ACC112 (cell line): ENCODE results near the gene RFTN1.

Experiments
- H2AFZ ChIP-seq: fragments of 200-600 bp; sonication (generic); one replicate; pipeline ENCODE4 v1.6.0; 2017; ENCODE audit warnings: antibody characterized with exemption, low read length; ENCODE audit not compliant: unreplicated experiment
- H3K27ac ChIP-seq: fragments of 200-600 bp; sonication (generic); 2 replicates; pipeline ENCODE4 v1.5.1; 2014; ENCODE audit warnings: low read depth, mild to moderate bottlenecking, antibody characterized with exemption, low read length, moderate library complexity
- H3K27me3 ChIP-seq: fragments of 200-600 bp; sonication (generic); 2 replicates; pipeline ENCODE4 v1.6.1; 2014; ENCODE audit warnings: mild to moderate bottlenecking, antibody characterized with exemption, low read length, moderate library complexity, mixed read lengths; ENCODE audit not compliant: insufficient read depth
- H3K36me3 ChIP-seq: fragments of 200-600 bp; sonication (generic); 2 replicates; pipeline ENCODE4 v1.6.1; 2016; ENCODE audit warnings: mild to moderate bottlenecking, antibody characterized with exemption, low read length, moderate library complexity, mixed read lengths; ENCODE audit not compliant: insufficient read depth
- H3K4me1 ChIP-seq: fragments of 200-600 bp; sonication (generic); one replicate; pipeline ENCODE4 v1.6.1; 2016; ENCODE audit warnings: low read length, mixed read lengths; ENCODE audit not compliant: insufficient read depth, unreplicated experiment, control insufficient read depth
- H3K4me3 ChIP-seq: fragments of 200-600 bp; sonication (generic); 2 replicates; pipeline ENCODE4 v1.5.1; 2014; ENCODE audit warnings: mild to moderate bottlenecking, low read depth, low read length
- H3K79me2 ChIP-seq: fragments of 200-600 bp; sonication (generic); one replicate; pipeline ENCODE4 v1.6.0; 2016; ENCODE audit warnings: low read length; ENCODE audit not compliant: control insufficient read depth, unreplicated experiment, insufficient read depth

The RFTN1 gene

GRCh38 chr3:16378920-16379319, 134.6 kb downstream of the RFTN1 start:
- Histone ChIP-seq H3K27ac (no peak overlapping the region), H2AFZ (no peak overlapping the region), H3K4me3 (no peak overlapping the region), H3K27me3 (no peaks in the 10 kb centered on the region), H3K4me1 (peaks cover 4% of the 10 kb centered on the region), H3K79me2 (no peaks in the 10 kb centered on the region), H3K36me3 (peaks cover 18% of the 10 kb centered on the region)

GRCh38 chr3:16378415-16378814, 135.1 kb downstream of the RFTN1 start:
- no peaks in the 10 kb centered on the region for H3K27me3 ChIP-seq
- peaks cover 18% of the 10 kb centered on the region for H3K36me3 ChIP-seq
- no peak overlapping the region for H2AFZ ChIP-seq
- peaks cover 4% of the 10 kb centered on the region for H3K4me1 ChIP-seq
- no peak overlapping the region for H3K27ac ChIP-seq
- H3K4me3 ChIP-seq = no peak overlapping the region
- H3K79me2 ChIP-seq = no peaks in the 10 kb centered on the region

DNA sequence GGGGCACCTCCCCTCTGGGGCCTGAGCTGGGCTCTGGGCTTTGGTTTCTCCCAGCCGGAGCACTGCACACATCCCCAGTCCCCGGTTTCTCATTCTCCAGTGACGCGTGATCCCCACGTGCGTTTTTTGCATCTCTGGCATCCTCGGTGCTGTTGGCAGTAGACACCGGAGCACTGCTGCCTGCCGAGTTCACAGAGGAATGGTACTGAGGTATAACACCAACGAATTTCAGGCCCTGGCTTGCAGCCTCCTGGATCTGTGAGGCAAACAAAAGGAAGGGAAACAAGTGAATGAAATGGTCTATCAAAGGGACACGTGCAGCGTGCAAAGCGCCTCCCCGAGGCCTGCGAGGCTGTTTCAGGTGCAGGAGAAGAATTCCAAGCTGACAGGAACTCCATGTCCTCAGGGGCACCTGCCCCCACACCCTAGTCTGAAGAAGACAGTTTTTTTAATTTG, 135.6 kb downstream of the RFTN1 start:
- Histone ChIP-seq H3K36me3 (peaks cover 18% of the 10 kb centered on the region), H3K27ac (no peak overlapping the region), H2AFZ (no peak overlapping the region), H3K4me3 (no peak overlapping the region), H3K4me1 (peaks cover 4% of the 10 kb centered on the region), H3K79me2 (no peaks in the 10 kb centered on the region), H3K27me3 (no peaks in the 10 kb centered on the region)

DNA sequence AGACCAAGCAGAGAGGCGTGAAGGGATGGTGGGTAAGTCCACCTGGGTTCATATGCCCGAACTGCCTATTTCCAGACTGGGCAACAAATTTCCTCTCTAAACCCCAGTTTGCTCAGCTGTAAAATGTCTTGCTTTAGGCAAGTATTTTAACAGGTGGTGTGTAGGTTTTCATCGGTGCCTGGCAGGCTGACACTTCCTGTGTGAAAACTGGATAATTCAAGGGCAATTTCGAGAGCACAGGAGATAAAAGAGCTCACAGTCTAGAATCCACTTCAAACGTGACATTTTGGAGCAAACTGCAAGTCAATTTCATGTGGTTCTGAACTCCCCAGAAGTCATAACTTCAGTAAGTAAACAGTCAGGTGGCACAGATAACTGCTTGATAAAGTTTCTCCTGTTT, 136.3 kb downstream of the RFTN1 start:
- Histone ChIP-seq H3K79me2 (no peaks in the 10 kb centered on the region), H3K27me3 (no peaks in the 10 kb centered on the region), H3K27ac (no peak overlapping the region), H3K4me3 (no peak overlapping the region), H3K4me1 (peaks cover 4% of the 10 kb centered on the region), H2AFZ (no peak overlapping the region), H3K36me3 (peaks cover 18% of the 10 kb centered on the region)

DNA sequence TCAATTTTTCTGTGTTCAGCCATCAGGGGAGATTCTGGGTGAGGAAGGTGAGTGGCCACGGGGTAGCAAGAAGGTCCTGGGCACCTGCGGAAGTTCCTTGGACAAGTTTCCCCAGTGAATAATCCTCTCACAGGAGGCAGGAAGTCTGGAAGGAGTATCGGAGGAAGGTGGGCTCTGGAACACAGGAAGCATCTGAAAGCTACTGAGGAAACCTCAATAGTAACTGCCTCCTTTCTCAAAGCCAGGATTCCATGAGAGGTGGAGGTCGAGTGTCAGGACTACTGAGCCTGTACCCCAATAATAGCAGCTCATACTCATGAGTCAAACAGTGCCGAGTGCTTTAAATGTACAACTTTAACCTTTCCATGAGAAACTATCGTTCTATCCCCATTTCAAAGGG, 137.6 kb downstream of the RFTN1 start:
- no peak overlapping the region for H2AFZ ChIP-seq
- no peak overlapping the region for H3K4me3 ChIP-seq
- peaks cover 4% of the 10 kb centered on the region for H3K4me1 ChIP-seq
- H3K36me3 ChIP-seq = peaks cover 18% of the 10 kb centered on the region
- no peaks in the 10 kb centered on the region for H3K27me3 ChIP-seq
- H3K27ac ChIP-seq = no peak overlapping the region
- H3K79me2 ChIP-seq = no peaks in the 10 kb centered on the region

- H3K79me2 ChIP-seq = no peaks in the 10 kb centered on the region
- no peak overlapping the region for H2AFZ ChIP-seq
- peaks cover 4% of the 10 kb centered on the region for H3K4me1 ChIP-seq
- no peak overlapping the region for H3K27ac ChIP-seq
- peaks cover 22% of the 10 kb centered on the region for H3K36me3 ChIP-seq
- H3K27me3 ChIP-seq = no peaks in the 10 kb centered on the region
- no peak overlapping the region for H3K4me3 ChIP-seq
Observed at GRCh38 chr3:16374935-16375245, 138.6 kb downstream of the RFTN1 start.

- no peak overlapping the region for H3K4me3 ChIP-seq
- no peak overlapping the region for H3K27ac ChIP-seq
- H3K27me3 ChIP-seq = no peaks in the 10 kb centered on the region
- no peak overlapping the region for H2AFZ ChIP-seq
- H3K36me3 ChIP-seq = peaks cover 28% of the 10 kb centered on the region
- H3K4me1 ChIP-seq = peaks cover 3% of the 10 kb centered on the region
- H3K79me2 ChIP-seq = no peaks in the 10 kb centered on the region
Observed at GRCh38 chr3:16374047-16374934, 139.2 kb downstream of the RFTN1 start.

DNA sequence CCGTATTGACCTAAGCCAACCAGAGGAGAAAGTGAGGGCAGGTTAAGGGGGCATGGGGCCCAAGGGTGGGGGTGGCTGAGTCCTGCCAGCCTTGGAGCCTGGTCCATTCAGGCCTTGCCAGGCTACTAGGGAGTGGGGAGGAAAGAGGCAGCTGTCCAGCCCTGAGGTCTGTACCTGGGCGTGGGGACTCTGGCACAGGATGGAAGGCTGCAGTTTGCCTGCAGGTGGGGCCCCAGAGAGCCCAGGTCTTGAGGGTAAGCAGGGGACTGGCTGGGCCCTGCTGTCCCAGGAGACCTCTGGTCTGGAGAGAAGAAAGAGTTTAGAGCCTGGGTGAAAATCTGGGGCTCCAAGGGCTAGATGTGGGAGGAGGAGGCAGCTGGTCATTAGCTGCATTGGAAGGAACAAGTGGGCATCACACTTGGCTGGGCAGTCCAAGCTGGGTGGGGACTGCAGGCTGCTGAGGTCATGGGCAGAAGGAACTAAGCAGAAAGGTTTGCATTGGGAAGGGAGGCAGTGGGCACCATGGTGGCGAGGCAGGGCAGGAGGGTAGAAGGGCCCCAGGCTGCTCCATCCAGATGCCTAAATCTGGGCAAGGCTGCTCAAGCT, 140.1 kb downstream of the RFTN1 start:
- Histone ChIP-seq H3K79me2 (no peaks in the 10 kb centered on the region), H3K4me1 (no peaks in the 10 kb centered on the region), H2AFZ (no peak overlapping the region), H3K27me3 (no peaks in the 10 kb centered on the region), H3K4me3 (no peak overlapping the region), H3K27ac (no peak overlapping the region), H3K36me3 (peaks cover 27% of the 10 kb centered on the region)

- peaks cover 23% of the 10 kb centered on the region for H3K36me3 ChIP-seq
- H2AFZ ChIP-seq = no peak overlapping the region
- no peaks in the 10 kb centered on the region for H3K27me3 ChIP-seq
- no peak overlapping the region for H3K27ac ChIP-seq
- H3K4me1 ChIP-seq = no peaks in the 10 kb centered on the region
- H3K4me3 ChIP-seq = no peak overlapping the region
- no peaks in the 10 kb centered on the region for H3K79me2 ChIP-seq
Observed at GRCh38 chr3:16372362-16373292, 140.9 kb downstream of the RFTN1 start.

DNA sequence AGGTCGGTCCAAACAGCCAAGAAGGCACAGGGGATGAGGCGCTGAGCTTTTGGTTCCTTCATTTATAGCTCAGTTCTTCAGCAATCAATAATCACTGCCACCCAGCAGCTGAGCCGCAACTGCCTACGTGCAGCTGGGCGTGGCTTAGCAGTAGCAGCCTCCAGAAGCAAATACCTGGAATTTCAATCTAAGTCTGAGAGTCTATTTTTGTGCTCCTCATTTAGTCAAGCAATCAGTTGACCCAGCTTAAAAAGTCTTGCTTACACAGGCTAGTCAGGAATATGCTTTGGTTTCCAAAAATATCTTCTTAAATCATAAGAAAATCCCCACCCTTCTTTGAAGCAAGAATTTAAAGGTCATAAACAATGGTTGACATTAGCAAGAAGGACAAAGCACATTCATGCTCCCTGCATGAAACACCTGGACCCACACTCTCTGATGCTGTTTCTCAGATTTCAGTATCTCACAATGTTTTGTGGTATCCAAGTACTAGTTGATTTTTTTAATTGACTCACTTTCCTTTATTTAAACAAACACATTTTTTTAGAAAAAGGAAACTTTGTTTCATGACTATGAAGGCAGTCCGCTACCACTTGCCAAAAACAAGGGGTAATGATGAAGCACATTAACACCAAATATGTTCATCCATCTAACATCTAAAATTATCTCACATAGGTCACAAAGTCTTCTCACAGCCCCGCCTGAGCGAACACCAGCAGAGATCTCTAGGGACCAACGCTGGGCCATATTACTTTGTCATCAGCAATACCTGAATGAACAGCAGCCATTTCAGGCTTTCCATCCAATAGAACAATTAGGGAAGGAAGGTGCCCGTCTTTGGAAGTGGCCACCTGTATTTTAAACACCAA, 142.4 kb downstream of the RFTN1 start:
- Histone ChIP-seq H3K4me1 (no peaks in the 10 kb centered on the region), H3K27me3 (no peaks in the 10 kb centered on the region), H3K79me2 (no peaks in the 10 kb centered on the region), H3K27ac (no peak overlapping the region), H2AFZ (no peak overlapping the region), H3K4me3 (no peak overlapping the region), H3K36me3 (peaks cover 16% of the 10 kb centered on the region)
